ENCODE measurements around the gene DEDD2.
A peak's percentile ranks its signal among the peaks of the same experiment; 100 is the strongest.

Gene DEDD2

GRCh38 chr19:42226886-42227285 lies 9.4 kb upstream of the DEDD2 start:
- DNase-seq, result no peak

DNA sequence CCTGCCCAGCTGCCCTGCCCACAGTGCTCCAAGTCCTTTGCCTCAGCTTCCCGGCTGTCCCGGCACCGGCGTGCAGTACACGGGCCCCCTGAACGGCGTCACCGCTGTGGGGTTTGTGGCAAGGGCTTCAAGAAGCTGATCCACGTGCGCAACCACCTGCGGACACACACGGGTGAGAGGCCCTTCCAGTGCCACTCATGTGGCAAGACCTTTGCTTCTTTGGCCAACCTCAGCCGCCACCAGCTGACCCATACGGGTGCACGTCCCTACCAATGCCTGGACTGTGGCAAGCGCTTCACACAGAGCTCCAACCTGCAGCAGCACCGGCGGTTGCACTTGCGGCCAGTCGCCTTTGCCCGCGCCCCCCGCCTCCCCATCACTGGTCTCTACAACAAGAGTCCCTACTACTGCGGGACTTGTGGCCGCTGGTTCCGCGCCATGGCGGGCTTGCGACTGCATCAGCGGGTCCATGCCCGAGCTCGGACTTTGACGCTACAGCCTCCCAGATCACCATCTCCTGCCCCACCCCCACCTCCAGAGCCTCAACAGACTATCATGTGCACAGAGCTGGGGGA lies 8.3 kb upstream of the DEDD2 start:
- DNase-seq, result no peak

- no peak for DNase-seq
Measured at GRCh38 chr19:42224940-42225717, 7.7 kb upstream of the DEDD2 start.

DNA sequence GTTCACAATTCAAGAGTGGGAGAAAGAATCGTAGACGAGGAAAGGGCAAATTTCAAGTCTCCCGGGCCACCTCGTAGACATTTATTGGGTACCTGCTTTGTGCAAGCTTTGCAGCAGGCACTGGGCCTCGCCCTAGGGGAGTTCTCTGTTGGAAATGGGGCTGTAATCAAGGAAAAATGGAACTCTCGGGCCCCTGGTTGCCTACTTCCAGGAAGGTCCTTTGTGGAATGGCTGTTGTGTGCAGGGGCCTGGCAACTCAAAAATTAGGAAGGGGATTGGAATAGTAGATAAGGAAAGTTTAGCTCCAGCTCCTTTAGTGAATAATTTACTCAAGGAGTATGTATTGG lies 3.2 kb upstream of the DEDD2 start:
- DNase-seq, result no peak

GRCh38 chr19:42219812-42220750 lies 2.6 kb upstream of the DEDD2 start, which contains the start of gene ZNF526:
ZNF526 (plus strand) TSS chr19:42220312; CDS start chr19:42224404, 4,092 bp downstream.
- peak; percentile 93 for DNase-seq

DNA sequence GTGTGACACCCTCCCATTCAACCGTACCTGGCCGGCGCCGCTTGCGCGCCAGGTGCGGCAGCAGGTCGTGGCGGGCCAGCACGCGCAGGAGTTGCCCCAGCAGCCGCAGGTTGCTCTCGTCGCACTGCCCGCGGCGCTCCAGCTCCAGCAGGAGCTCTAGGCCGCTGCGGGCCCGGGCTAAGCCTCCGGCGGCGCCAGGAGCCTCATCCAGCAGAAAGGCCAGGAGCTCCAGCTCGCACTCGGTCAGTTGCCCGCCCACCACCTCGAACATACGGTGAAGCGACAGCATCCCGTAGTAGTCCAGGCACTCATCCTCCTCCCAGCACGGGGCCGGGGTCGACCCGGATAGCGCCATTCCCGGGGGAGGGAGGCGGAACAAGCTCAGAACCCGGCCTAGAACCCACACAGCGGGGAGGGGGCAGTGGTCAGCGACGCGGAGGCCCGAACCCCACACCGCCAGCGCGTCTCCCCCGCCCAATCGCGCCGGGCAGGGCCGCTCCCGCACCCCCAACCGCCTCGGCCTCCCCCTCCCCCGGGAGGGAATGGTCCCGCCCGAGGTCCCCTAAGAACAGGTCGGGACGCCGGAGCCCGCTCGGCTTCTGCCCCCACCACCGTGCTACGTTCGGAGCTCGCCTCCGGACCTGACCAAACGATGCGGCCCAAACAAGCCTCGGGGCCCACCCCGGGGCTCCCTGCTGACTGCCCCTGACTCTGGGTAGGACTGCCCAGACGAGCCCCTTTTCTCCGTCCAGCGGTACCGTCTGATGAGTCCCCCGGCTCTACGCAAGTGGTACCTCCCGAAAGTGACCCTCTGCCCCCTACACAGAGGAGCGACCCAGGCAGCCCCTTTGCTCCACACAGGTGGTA lies 591 bp downstream of the DEDD2 start:
- DNase-seq, result no peak

GRCh38 chr19:42214810-42215485 lies 2.5 kb downstream of the DEDD2 start:
- DNase-seq, result no peak

GRCh38 chr19:42212886-42213285 lies 4.6 kb downstream of the DEDD2 start:
- DNase-seq, result no peak

- DNase-seq, result no peak
Measured at GRCh38 chr19:42208612-42209011, 8.9 kb downstream of the DEDD2 start.

DNA sequence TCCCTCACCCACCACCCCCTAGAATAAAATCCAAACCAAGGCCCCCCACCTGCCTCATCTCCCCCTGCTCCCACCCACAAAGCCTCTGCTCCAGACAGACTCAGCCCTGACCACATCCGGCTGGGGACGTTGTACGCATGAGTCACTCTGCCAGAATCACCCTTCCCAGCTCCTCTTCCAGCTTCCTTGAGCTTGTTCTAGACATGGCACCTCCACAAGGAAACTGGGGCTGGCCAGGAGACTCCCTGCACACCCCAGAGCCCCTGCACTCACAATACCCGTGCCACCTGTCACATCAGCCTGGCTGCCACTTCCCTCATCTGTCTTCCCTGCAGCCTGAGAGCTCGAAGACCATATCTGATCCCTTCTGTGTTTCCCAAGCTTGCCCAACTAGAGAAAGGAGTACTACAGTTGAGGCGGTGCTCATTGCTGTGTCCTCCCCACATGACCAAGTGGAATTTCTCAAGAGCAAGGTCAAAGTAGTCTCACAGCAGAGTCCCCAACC lies 9.7 kb downstream of the DEDD2 start:
- no peak for DNase-seq

DNA sequence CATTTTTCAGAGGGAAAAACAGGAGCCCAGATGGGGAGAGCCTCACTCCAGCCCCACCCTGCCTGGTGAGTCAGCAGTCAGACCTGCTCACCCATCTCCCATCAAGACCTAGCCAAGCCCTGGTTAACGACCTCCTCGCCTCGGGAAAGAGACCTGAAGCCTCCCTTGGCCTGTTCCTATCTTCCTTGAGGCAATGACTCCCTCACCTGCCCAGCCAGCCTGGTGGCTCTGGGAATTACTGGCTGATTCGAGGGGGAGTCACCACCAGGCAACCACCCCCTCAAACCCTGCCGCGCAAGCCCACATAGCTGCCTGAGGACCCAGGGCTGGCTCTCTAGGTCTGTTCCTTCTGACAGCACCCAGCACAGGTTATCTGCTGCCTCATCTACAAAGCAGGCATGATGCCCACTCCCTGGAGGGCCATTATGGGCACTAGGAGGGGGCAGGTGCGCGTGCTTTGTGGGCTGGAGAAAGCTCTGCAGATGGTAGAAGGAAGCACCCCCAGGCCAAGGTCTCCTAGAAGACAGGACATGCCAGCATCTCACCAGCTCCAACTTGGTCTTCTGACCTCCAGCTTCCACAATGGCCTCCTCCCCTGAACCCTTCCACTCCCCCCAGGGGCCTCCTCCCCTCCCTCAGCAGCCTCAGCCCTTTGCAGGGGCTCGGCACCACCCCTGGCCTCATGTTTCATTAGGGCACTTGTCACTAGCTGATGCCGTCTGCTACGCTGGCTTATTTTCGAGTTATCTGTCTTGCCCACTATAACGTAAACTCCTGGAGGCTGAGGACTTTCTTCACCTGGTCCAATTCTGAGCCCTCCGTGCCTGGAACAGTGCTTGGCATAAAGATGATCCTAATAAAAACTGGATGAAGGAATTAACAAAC lies 10.4 kb downstream of the DEDD2 start:
- DNase-seq, result no peak

DNA sequence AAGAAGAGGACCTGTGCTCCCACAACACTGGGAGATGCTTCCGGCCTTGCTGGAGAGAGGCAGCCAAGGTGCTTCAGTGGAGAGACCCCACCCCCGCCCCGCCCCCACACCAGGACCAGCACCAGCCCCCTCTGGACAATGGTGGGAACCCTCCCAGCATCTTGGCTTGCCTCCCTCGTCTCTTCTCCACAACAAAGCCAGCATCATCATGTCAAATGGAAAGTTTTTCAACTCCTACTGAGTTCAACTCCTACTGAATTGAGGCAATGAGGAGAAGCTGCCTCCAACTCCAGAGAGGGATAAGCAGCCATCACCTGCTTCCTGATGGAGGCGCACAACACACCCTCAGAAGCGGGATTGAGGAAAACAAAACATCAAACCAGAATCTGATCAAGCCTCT lies 12.8 kb downstream of the DEDD2 start:
- no peak for DNase-seq

GRCh38 chr19:42203700-42204099 lies 13.8 kb downstream of the DEDD2 start:
- DNase-seq, result no peak

GRCh38 chr19:42202290-42202880 lies 15.1 kb downstream of the DEDD2 start:
- DNase-seq, result no peak

- no peak for DNase-seq
Measured at GRCh38 chr19:42201489-42202289, 15.8 kb downstream of the DEDD2 start.

- no peak for DNase-seq
Measured at GRCh38 chr19:42200116-42200715, 17.3 kb downstream of the DEDD2 start.

GRCh38 chr19:42199440-42200115 lies 17.9 kb downstream of the DEDD2 start:
- DNase-seq, result no peak

GRCh38 chr19:42198676-42199439 lies 18.6 kb downstream of the DEDD2 start:
- no peak for DNase-seq
